SK-N-SH (cell line): ENCODE data around the gene MUS81. TPM values are rescaled to one million over a fixed set of nuclear protein-coding genes. Genes with fewer than 3 reads are reported as not detected.

Experiments
- CHD2 ChIP-seq: fragments of 150-350 bp; IDR thresholded peaks from 2 replicates; pipeline ENCODE4 v1.6.1; 2018; ENCODE audit warnings: low read length; ENCODE audit not compliant: partially characterized antibody
- EP300 ChIP-seq, 2 experiments: IDR thresholded peaks; 2 replicates each; pipeline versions ENCODE4 v1.4.0 to v1.6.1; 2012; ENCODE audit warnings: borderline replicate concordance in 1 of 2, low read depth in 1 of 2, low read length in 1 of 2
- EZH2phosphoT487 ChIP-seq: fragments of 200-600 bp; sonication (generic); IDR thresholded peaks from 2 replicates; pipeline ENCODE4 v1.6.1; 2017; ENCODE audit warnings: low read depth, mixed run types, mild to moderate bottlenecking, antibody characterized with exemption, moderate library complexity, borderline replicate concordance
- FOSL2 ChIP-seq: IDR thresholded peaks from 2 replicates; pipeline ENCODE4 v1.4.0; 2012; ENCODE audit warnings: low read depth, mild to moderate bottlenecking, moderate library complexity, borderline replicate concordance
- FOXJ3 ChIP-seq: sonication (generic); formaldehyde crosslinking; IDR thresholded peaks from 2 replicates; pipeline ENCODE4 v1.5.1; 2020; ENCODE audit warnings: mild to moderate bottlenecking, missing genetic modification reagents
- FOXM1 ChIP-seq: IDR thresholded peaks from 2 replicates; pipeline ENCODE4 v1.4.0; 2012; ENCODE audit warnings: low read depth, mild to moderate bottlenecking
- GABPA ChIP-seq: IDR thresholded peaks from 2 replicates; pipeline ENCODE4 v1.4.0; 2012; ENCODE audit warnings: low read depth, mild to moderate bottlenecking
- JUND ChIP-seq: IDR thresholded peaks from 2 replicates; pipeline ENCODE4 v1.4.0; 2012
- MXI1 ChIP-seq: IDR thresholded peaks from 2 replicates; pipeline ENCODE4 v1.6.1; 2012; ENCODE audit warnings: mild to moderate bottlenecking, low read depth, low read length, improper control_type of control experiment
- NFIC ChIP-seq: IDR thresholded peaks from 2 replicates; pipeline ENCODE4 v1.4.0; 2012; ENCODE audit warnings: borderline replicate concordance
- NRF1 ChIP-seq: IDR thresholded peaks from 2 replicates; pipeline ENCODE4 v1.6.1; 2012; ENCODE audit warnings: low read depth, mild to moderate bottlenecking, low read length
- POLR2AphosphoS5 ChIP-seq: IDR thresholded peaks from 2 replicates; pipeline ENCODE4 v1.6.1; 2012; ENCODE audit warnings: low read depth, low read length
- RCOR1 ChIP-seq: fragments of 150-350 bp; IDR thresholded peaks from 2 replicates; pipeline ENCODE4 v1.6.1; 2017; ENCODE audit warnings: antibody characterized with exemption, low read length
- RXRA ChIP-seq: IDR thresholded peaks from 2 replicates; pipeline ENCODE4 v1.4.0; 2012; ENCODE audit warnings: low read depth, mild to moderate bottlenecking, borderline replicate concordance
- SIN3A ChIP-seq: IDR thresholded peaks from 2 replicates; pipeline ENCODE4 v1.6.1; 2012; ENCODE audit warnings: low read depth, mild to moderate bottlenecking, low read length, moderate library complexity, borderline replicate concordance
- TAF1 ChIP-seq: IDR thresholded peaks from 2 replicates; pipeline ENCODE4 v1.6.1; 2012; ENCODE audit warnings: low read depth, mild to moderate bottlenecking, low read length, moderate library complexity, borderline replicate concordance
- TCF12 ChIP-seq: IDR thresholded peaks from 2 replicates; pipeline ENCODE4 v1.4.0; 2012
- YY1 ChIP-seq: IDR thresholded peaks from 2 replicates; pipeline ENCODE4 v1.4.0; 2012; ENCODE audit warnings: low read depth, mild to moderate bottlenecking
- polyA plus RNA-seq, 3 experiments: library from polyadenylated mRNA; depleted of rRNA; stranded (reverse); fragments of >200 nt; gene quantifications; 2 replicates each; pipeline ENCODE4 v1.2.3, GENCODE V29; 2012
- TF ChIP-seq, protein P1 (sequence below): IDR thresholded peaks from 2 replicates; pipeline ENCODE4 v1.4.0; 2012; ENCODE audit warnings: low read depth, borderline replicate concordance
- TF ChIP-seq, protein P2 (sequence below): IDR thresholded peaks from 2 replicates; pipeline ENCODE4 v1.4.0; 2012; ENCODE audit warnings: low read depth
- TF ChIP-seq, protein P3 (sequence below): fragments of 200-600 bp; sonication (generic); IDR thresholded peaks from 2 replicates; pipeline ENCODE4 v1.6.1; 2017; ENCODE audit warnings: antibody characterized with exemption, mild to moderate bottlenecking, moderate library complexity
- TF ChIP-seq, protein P4 (sequence below): fragments of 150-350 bp; IDR thresholded peaks from 2 replicates; pipeline ENCODE4 v1.6.1; 2017; ENCODE audit warnings: antibody characterized with exemption, low read length, low read depth, borderline replicate concordance
- TF ChIP-seq, protein P5 (sequence below): IDR thresholded peaks from 2 replicates; pipeline ENCODE4 v1.6.1; 2012; ENCODE audit warnings: mild to moderate bottlenecking, low read depth, low read length, moderate library complexity
- TF ChIP-seq, protein P6 (sequence below): fragments of 150-350 bp; IDR thresholded peaks from 2 replicates; pipeline ENCODE4 v1.6.1; 2016; ENCODE audit warnings: mild to moderate bottlenecking, low read depth, low read length

MUS81 gene
- polyA plus RNA-seq, 1 of the 3 experiments (the other 2 are of a cell fraction) = 58.2 TPM

DNA sequence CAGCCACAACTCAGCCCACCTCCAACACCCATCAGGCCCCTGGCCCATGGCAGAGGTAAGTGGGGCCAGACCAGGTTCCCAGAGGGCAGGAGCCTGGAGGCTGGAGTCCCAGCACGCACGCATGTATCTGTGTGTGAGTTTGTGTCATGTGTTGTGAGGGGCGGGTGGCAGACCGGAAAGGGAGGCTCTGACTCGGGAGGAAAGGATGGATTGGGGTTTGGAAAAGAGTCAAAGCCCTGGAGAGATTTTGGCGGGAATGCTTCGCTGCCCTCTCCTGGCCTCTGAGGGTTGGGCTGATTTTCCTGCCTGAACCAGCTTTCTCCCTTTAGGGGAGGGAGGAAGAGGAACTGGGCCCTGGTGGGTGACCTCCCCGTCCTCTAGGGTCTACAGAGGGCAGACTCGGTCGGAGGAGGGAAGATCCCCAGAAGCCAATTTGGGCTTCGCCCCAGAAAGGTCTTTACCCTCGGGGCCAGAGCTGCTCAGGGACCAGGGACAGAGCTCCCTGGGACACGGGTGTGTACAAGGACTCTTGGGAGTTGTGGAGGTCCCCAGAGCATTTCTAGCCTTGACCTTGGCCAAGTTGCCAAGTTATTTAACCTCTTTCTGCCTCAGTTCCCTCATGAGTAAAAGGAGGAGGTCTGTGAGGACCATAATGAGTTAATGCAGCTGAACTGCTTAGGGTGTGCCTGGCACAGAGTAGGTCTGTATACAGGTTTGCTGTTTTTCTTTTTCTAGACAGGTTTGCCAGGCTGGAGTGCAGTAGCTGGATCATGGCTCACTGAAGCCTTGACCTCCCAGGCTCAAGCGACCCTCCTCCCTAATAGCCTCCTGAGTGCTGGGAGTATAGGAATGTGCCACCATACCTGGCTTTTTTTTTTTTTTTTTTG, 51.7 kb downstream of the MUS81 start (continued):
- TF ChIP-seq, protein P1, sequence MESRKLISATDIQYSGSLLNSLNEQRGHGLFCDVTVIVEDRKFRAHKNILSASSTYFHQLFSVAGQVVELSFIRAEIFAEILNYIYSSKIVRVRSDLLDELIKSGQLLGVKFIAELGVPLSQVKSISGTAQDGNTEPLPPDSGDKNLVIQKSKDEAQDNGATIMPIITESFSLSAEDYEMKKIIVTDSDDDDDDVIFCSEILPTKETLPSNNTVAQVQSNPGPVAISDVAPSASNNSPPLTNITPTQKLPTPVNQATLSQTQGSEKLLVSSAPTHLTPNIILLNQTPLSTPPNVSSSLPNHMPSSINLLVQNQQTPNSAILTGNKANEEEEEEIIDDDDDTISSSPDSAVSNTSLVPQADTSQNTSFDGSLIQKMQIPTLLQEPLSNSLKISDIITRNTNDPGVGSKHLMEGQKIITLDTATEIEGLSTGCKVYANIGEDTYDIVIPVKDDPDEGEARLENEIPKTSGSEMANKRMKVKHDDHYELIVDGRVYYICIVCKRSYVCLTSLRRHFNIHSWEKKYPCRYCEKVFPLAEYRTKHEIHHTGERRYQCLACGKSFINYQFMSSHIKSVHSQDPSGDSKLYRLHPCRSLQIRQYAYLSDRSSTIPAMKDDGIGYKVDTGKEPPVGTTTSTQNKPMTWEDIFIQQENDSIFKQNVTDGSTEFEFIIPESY = no peak
- TF ChIP-seq POLR2AphosphoS5 = peak; percentile 53; the same call in 1 of the 2 replicates
- TF ChIP-seq, protein P2, sequence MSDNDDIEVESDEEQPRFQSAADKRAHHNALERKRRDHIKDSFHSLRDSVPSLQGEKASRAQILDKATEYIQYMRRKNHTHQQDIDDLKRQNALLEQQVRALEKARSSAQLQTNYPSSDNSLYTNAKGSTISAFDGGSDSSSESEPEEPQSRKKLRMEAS = peak; percentile 80
- TF ChIP-seq FOXJ3 = no peak
- TF ChIP-seq FOXM1 = no peak
- no peak for TF ChIP-seq YY1
- peak; percentile 45; the same call in 1 of the 2 replicates for TF ChIP-seq TCF12
- TF ChIP-seq, protein P3, sequence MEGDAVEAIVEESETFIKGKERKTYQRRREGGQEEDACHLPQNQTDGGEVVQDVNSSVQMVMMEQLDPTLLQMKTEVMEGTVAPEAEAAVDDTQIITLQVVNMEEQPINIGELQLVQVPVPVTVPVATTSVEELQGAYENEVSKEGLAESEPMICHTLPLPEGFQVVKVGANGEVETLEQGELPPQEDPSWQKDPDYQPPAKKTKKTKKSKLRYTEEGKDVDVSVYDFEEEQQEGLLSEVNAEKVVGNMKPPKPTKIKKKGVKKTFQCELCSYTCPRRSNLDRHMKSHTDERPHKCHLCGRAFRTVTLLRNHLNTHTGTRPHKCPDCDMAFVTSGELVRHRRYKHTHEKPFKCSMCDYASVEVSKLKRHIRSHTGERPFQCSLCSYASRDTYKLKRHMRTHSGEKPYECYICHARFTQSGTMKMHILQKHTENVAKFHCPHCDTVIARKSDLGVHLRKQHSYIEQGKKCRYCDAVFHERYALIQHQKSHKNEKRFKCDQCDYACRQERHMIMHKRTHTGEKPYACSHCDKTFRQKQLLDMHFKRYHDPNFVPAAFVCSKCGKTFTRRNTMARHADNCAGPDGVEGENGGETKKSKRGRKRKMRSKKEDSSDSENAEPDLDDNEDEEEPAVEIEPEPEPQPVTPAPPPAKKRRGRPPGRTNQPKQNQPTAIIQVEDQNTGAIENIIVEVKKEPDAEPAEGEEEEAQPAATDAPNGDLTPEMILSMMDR = peak; percentile 51
- no peak for TF ChIP-seq JUND
- peak; percentile 31; the same call in 1 of the 2 replicates for TF ChIP-seq TAF1
- TF ChIP-seq EZH2phosphoT487 = no peak
- TF ChIP-seq CHD2 = no peak
- TF ChIP-seq RCOR1 = no peak
- 0 out of 2 replicates have a peak, but pooled peaks have one; percentile 7 for TF ChIP-seq RXRA
- TF ChIP-seq, protein P4, sequence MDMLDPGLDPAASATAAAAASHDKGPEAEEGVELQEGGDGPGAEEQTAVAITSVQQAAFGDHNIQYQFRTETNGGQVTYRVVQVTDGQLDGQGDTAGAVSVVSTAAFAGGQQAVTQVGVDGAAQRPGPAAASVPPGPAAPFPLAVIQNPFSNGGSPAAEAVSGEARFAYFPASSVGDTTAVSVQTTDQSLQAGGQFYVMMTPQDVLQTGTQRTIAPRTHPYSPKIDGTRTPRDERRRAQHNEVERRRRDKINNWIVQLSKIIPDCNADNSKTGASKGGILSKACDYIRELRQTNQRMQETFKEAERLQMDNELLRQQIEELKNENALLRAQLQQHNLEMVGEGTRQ = no peak
- no peak for TF ChIP-seq NRF1
- TF ChIP-seq, protein P5, sequence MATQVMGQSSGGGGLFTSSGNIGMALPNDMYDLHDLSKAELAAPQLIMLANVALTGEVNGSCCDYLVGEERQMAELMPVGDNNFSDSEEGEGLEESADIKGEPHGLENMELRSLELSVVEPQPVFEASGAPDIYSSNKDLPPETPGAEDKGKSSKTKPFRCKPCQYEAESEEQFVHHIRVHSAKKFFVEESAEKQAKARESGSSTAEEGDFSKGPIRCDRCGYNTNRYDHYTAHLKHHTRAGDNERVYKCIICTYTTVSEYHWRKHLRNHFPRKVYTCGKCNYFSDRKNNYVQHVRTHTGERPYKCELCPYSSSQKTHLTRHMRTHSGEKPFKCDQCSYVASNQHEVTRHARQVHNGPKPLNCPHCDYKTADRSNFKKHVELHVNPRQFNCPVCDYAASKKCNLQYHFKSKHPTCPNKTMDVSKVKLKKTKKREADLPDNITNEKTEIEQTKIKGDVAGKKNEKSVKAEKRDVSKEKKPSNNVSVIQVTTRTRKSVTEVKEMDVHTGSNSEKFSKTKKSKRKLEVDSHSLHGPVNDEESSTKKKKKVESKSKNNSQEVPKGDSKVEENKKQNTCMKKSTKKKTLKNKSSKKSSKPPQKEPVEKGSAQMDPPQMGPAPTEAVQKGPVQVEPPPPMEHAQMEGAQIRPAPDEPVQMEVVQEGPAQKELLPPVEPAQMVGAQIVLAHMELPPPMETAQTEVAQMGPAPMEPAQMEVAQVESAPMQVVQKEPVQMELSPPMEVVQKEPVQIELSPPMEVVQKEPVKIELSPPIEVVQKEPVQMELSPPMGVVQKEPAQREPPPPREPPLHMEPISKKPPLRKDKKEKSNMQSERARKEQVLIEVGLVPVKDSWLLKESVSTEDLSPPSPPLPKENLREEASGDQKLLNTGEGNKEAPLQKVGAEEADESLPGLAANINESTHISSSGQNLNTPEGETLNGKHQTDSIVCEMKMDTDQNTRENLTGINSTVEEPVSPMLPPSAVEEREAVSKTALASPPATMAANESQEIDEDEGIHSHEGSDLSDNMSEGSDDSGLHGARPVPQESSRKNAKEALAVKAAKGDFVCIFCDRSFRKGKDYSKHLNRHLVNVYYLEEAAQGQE = peak; percentile 64; the same call in 1 of the 2 replicates
- no peak for TF ChIP-seq MXI1
- TF ChIP-seq NFIC = peak; percentile 68
- TF ChIP-seq, protein P6, sequence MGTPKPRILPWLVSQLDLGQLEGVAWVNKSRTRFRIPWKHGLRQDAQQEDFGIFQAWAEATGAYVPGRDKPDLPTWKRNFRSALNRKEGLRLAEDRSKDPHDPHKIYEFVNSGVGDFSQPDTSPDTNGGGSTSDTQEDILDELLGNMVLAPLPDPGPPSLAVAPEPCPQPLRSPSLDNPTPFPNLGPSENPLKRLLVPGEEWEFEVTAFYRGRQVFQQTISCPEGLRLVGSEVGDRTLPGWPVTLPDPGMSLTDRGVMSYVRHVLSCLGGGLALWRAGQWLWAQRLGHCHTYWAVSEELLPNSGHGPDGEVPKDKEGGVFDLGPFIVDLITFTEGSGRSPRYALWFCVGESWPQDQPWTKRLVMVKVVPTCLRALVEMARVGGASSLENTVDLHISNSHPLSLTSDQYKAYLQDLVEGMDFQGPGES = no peak
- TF ChIP-seq GABPA = peak; percentile 50
- TF ChIP-seq FOSL2 = peak; percentile 38; the same call in 1 of the 2 replicates
- TF ChIP-seq SIN3A = 0 out of 2 replicates have a peak, but pooled peaks have one; percentile 44
- peak in 1 of 2 experiments; percentile 43; a peak in 1 of 4 replicates for TF ChIP-seq EP300 (IDR thresholded peaks at IDR 0.05; ENCODE audit: borderline replicate concordance in 1 of 2, low read depth in 1 of 2, low read length in 1 of 2)
